GM12874 (cell line): ENCODE data around the gene S100B.

Experiments used
- CTCF ChIP-seq: IDR thresholded peaks from 2 replicates; pipeline ENCODE4 v1.5.1; 2011; ENCODE audit warnings: low read depth, mild to moderate bottlenecking, control low read depth, low read length, moderate library complexity; ENCODE audit not compliant: insufficient read depth

Gene S100B

GRCh38 chr21:46555678-46556077, 49.2 kb downstream of the S100B start:
- no peak for TF ChIP-seq CTCF

GRCh38 chr21:46555225-46555617, 49.7 kb downstream of the S100B start:
- TF ChIP-seq CTCF: no peak

DNA sequence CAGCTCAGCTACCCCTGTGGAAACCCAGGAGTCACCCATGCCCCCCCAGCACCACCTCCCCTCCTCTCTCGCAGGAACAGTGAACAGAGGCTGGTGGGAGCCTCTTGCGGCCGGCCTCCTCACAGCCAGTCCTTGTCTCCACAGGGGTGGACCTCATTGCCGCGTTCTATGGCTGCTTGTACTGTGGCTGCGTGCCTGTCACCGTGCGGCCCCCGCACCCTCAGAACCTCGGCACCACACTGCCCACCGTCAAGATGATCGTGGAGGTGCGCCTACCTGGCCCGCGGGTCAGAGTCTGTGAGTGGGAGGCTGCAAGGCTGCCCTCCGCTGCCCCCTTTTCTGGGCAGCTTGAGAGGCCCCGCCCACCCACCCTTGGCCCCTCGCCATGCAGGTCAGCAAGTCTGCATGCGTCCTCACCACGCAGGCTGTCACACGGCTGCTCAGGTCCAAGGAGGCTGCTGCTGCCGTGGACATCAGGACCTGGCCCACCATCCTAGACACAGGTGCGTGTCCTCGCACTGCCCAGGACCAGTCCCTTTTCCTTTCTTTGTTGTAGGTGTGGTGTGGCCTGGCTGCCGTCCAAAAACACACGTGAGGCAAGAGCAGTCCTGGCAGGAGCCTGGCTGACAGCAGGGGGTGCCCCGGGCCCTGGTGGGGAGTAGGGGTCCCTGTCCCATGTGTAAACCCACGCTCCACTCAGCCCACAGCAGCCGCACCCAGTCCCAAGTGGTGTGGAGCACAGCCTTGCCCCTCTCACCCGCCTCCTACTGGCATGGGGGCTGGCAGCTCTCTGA, 50.3 kb downstream of the S100B start:
- TF ChIP-seq CTCF: no peak

DNA sequence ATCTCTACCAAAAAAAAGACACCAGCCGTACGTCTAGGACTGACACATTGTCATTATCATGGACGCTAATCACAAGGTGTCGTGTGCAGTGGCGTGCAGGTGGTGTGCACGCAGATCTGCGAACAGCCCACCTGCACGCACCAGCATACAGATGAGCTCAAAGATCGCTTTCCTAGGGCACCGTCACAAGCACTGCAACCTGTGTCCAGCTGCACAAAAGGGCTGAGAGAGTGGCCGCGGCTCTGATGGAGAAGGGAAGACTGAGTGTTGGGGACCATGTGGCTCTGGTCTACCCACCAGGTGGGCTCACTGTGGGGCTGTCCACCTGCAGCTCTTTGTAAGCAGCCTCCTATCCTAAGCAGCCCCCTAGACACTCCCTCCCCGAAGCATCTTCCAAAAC, 50.9 kb downstream of the S100B start:
- no peak for TF ChIP-seq CTCF

DNA sequence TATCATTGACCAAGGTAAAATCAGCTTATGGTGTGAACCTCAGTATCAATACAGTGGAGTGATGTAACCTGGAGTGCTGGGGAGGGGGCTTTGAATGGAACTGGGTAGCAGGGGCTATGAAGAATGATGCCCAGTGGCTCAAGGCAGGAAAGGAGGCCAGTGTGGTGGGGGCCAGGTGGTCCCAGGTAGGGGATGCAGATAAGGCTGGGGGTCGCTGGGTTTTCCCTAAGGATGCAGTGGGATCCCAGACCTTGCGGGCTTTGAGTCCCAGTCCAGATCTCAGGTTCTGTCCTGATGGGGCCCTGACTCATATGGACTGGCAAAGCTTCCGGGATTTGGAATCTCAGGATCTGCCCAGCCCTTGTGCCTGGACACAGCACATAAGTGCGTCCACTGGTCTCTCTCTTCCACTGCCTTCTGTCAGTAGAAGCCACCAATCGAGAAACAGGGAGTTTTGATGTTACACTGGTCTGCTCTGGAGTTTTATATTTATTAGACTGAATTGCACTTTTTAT, 52.0 kb downstream of the S100B start:
- TF ChIP-seq CTCF: no peak

DNA sequence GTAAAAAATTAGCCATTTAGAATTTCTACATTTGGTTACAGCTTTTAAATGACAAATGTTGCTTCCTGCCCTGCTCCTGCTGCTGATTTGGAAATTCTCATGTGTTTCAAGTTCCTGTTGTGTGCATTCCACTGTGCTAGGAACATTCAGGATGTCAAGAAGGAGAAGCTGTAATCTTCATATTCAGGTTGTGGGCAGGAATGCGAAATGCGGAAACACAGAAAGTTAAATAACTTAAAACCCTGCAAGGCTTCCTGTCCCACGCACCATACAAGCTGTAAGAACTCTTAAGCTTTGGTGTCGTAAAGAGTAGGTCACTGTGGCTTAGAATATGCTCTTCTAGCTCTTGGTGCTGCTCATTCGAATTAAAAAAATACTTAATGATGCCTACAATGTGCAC, 52.6 kb downstream of the S100B start:
- no peak for TF ChIP-seq CTCF

DNA sequence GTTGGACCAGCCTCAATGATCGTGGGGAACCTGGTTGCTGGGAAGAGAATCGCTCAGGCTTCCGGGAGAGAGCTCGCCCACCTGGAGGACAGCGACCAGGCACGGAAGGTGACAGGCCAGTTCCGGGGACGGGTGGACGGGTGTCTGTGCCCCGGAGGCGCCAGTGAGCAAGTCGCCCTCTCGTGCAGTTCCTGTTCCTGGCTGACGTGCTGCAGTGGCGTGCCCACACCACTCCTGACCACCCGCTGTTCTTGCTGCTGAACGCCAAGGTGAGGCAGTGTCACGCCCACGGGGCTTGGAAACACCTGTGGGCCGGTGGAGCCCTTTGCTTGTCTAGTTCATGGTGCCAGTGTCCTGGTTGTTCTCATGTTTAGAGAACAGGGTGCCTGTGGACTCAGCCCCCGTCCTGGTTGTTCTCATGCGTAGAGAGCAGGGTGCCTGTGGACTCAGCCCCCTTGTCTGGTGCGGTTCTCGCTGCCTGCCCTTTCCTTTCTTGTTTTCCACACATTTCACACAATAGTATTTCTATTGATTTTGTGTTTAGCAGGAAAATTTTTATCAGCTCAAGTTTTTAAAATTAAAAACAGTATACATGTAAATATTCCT, 53.1 kb downstream of the S100B start:
- no peak for TF ChIP-seq CTCF
